ENCODE data around the gene ZFYVE27. TPM values are rescaled to one million over a fixed set of nuclear protein-coding genes. Genes with fewer than 3 reads are reported as not detected.

Gene ZFYVE27
- total RNA-seq, 2 experiments from 2014 or later: 24.0 to 33.0 TPM

DNA sequence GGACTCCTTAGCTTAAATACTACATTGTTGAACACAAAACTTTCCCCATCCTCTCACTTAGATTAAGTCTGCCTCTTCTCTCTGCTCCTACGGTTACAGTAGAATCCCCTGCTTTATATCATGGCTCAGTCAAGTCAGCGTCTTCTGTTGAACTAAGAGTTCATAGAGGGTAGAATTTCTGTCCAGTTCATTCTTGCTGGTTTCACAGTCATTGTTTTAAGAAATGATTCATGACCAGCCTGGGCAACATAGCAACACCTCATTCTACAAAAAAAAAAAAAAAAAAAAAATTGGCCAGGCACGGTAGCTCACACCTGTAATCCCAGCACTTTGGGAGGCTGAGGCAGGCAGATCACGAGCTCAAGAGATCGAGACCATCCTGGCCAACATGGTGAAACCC lies 3.7 kb upstream of the ZFYVE27 start:
- ChIA-PET POLR2A (no interaction called here), CTCF (ENCODE audit: unreplicated experiment) (interaction anchor here (0.6 kb wide), 1 partner anchor 1846 kb away, joined by 3 read pairs; no protein-coding TSS in a partner anchor)
- Histone ChIP-seq H3K4me1 (ENCODE audit: insufficient read depth, low read length, poor library complexity, severe bottlenecking) (peaks cover 18% of the 10 kb centered on the region), H3K9me2 (ENCODE audit: insufficient read depth, low read length) (no peaks in the 10 kb centered on the region), H3K4me2 (ENCODE audit: low read length) (no peak overlapping the region), H3K9me3 (ENCODE audit: low read length) (no peaks in the 10 kb centered on the region), H3K79me2 (ENCODE audit: insufficient read depth, low read depth, low read length) (peaks cover 10% of the 10 kb centered on the region; the same call in 1 of the 2 replicates), H3K4me3 (ENCODE audit: low read depth, low read length, poor library complexity, severe bottlenecking) (no peak overlapping the region), H3K36me3 (ENCODE audit: insufficient read depth, low read length) (no peaks in the 10 kb centered on the region), H4K20me1 (ENCODE audit: insufficient read depth, low read length) (no peaks in the 10 kb centered on the region), H3K27ac (ENCODE audit: low read depth, low read length, poor library complexity, severe bottlenecking) (no peak overlapping the region), H2AFZ (ENCODE audit: low read length) (no peak overlapping the region)
- no peak for TF ChIP-seq EZH2phosphoT487 (IDR thresholded peaks at IDR 0.05; ENCODE audit: borderline replicate concordance, low read depth, low read length)
- TF ChIP-seq, protein P1, sequence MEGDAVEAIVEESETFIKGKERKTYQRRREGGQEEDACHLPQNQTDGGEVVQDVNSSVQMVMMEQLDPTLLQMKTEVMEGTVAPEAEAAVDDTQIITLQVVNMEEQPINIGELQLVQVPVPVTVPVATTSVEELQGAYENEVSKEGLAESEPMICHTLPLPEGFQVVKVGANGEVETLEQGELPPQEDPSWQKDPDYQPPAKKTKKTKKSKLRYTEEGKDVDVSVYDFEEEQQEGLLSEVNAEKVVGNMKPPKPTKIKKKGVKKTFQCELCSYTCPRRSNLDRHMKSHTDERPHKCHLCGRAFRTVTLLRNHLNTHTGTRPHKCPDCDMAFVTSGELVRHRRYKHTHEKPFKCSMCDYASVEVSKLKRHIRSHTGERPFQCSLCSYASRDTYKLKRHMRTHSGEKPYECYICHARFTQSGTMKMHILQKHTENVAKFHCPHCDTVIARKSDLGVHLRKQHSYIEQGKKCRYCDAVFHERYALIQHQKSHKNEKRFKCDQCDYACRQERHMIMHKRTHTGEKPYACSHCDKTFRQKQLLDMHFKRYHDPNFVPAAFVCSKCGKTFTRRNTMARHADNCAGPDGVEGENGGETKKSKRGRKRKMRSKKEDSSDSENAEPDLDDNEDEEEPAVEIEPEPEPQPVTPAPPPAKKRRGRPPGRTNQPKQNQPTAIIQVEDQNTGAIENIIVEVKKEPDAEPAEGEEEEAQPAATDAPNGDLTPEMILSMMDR (conservative IDR thresholded peaks at IDR 0.05; ENCODE audit: low read length): no peak
- intact Hi-C loops (cut with micrococcal nuclease; ENCODE audit: unreplicated experiment): loop anchor here (5.0 kb wide), 1 partner anchor 161 kb away; the partner anchor contains the start of gene ANKRD2
- DNase-seq (ENCODE audit: low spot score): no peak
- no TSS peak for BruUV-seq (replicated peaks)

DNA sequence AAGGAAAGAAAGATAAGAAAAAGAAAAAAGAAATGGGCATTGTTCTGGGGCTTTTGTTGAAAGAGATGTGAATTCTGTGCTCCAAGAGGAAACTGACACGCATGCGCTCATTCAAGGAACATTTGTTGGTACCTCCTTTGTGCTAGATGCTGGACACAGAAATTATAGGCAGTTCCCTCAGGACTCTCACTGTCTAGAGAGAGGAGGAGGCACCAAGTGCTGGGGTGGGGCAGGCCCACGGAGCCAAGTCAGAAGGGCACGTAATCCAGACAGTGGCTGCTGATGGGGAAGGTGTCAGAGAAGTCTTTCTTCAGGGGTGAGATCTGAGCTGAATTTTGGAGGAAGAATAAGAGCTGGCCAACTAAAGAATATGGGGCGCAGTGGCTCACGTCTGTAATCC lies 2.9 kb upstream of the ZFYVE27 start:
- POLR2A ChIA-PET: interaction anchor here (0.6 to 1.3 kb wide), 4 partner anchors 33 to 270 kb away, joined by 3 to 5 read pairs (median 4); no protein-coding TSS in a partner anchor
- Histone ChIP-seq H3K27ac (ENCODE audit: low read depth, low read length, poor library complexity, severe bottlenecking) (no peak overlapping the region), H2AFZ (ENCODE audit: low read length) (no peak overlapping the region), H3K9me2 (ENCODE audit: insufficient read depth, low read length) (no peaks in the 10 kb centered on the region), H4K20me1 (ENCODE audit: insufficient read depth, low read length) (no peaks in the 10 kb centered on the region), H3K4me3 (ENCODE audit: low read depth, low read length, poor library complexity, severe bottlenecking) (no peak overlapping the region), H3K36me3 (ENCODE audit: insufficient read depth, low read length) (peaks cover 6% of the 10 kb centered on the region), H3K9me3 (ENCODE audit: low read length) (no peaks in the 10 kb centered on the region), H3K4me2 (ENCODE audit: low read length) (no peak overlapping the region), H3K4me1 (ENCODE audit: insufficient read depth, low read length, poor library complexity, severe bottlenecking) (peaks cover 24% of the 10 kb centered on the region), H3K79me2 (ENCODE audit: insufficient read depth, low read depth, low read length) (peaks cover 18% of the 10 kb centered on the region; the same call in 1 of the 2 replicates)
- TF ChIP-seq EZH2phosphoT487 (IDR thresholded peaks at IDR 0.05; ENCODE audit: borderline replicate concordance, low read depth, low read length): no peak
- TF ChIP-seq, protein P1 (conservative IDR thresholded peaks at IDR 0.05; ENCODE audit: low read length): no peak
- DNase-seq (ENCODE audit: low spot score): no peak
- intact Hi-C loops (cut with micrococcal nuclease; ENCODE audit: unreplicated experiment): loop anchor here (5.0 kb wide), 1 partner anchor 162 kb away; the partner anchor contains the start of gene ANKRD2
- no TSS peak for BruUV-seq (replicated peaks)
- CTCF ChIA-PET (ENCODE audit: unreplicated experiment): interaction anchor here (0.6 to 1.1 kb wide), 2 partner anchors 47 to 1847 kb away, joined by 3 read pairs; partner anchors contain the start of gene AVPI1

DNA sequence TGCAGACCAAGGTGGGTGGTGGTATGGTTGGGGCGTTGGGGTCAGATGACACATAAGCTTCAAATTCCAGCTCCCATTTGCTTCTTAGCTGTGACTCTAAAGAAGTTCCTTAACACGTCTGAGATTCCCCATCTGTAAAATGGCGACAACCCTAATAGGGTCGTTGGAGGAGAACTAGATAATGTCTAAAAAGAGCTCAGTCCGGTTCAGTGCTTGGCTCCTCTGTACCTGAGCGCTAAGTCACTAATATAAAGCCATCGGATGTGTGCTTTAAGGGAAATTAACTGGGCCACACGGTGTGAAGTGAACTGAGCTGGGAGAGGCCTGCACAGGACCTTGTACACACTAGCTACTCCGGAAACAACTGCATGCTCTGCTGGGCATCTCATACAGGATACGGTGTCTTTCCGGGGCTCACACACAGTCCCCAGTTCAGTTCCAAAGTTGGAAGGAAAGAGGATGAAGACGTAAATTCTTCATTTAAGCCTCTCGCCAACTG lies 476 bp upstream of the ZFYVE27 start:
- ChIA-PET CTCF (ENCODE audit: unreplicated experiment) (interaction anchor here (1.0 to 1.4 kb wide), 3 partner anchors 50 to 107 kb away, joined by 3 to 12 read pairs (median 3); partner anchors contain the start of gene AVPI1), POLR2A (interaction anchor here (0.6 to 2.0 kb wide), 11 partner anchors 9 to 322 kb away, joined by 3 to 18 read pairs (median 4); partner anchors contain the start of gene AVPI1)
- Histone ChIP-seq H3K9me2 (ENCODE audit: insufficient read depth, low read length) (no peaks in the 10 kb centered on the region), H3K36me3 (ENCODE audit: insufficient read depth, low read length) (peaks cover 26% of the 10 kb centered on the region), H3K4me1 (ENCODE audit: insufficient read depth, low read length, poor library complexity, severe bottlenecking) (peaks cover 24% of the 10 kb centered on the region), H4K20me1 (ENCODE audit: insufficient read depth, low read length) (no peaks in the 10 kb centered on the region), H2AFZ (ENCODE audit: low read length) (peak overlapping the region; percentile 94), H3K9me3 (ENCODE audit: low read length) (no peaks in the 10 kb centered on the region), H3K4me2 (ENCODE audit: low read length) (peak overlapping the region; percentile 48), H3K79me2 (ENCODE audit: insufficient read depth, low read depth, low read length) (peaks cover 27% of the 10 kb centered on the region; the same call in 1 of the 2 replicates), H3K27ac (ENCODE audit: low read depth, low read length, poor library complexity, severe bottlenecking) (peak overlapping the region; percentile 39), H3K4me3 (ENCODE audit: low read depth, low read length, poor library complexity, severe bottlenecking) (peak overlapping the region; percentile 88)
- intact Hi-C loops (cut with micrococcal nuclease; ENCODE audit: unreplicated experiment): no loop called here
- TF ChIP-seq, protein P1 (conservative IDR thresholded peaks at IDR 0.05; ENCODE audit: low read length): no peak
- no peak for TF ChIP-seq EZH2phosphoT487 (IDR thresholded peaks at IDR 0.05; ENCODE audit: borderline replicate concordance, low read depth, low read length)
- no TSS peak for BruUV-seq (replicated peaks)
- DNase-seq (ENCODE audit: low spot score): no peak

All from OCI-LY7 (cell line).